ENCODE data around the gene ZBTB2.

The ZBTB2 gene

GRCh38 chr6:151391471-151392413 is at the start of gene ZBTB2:
Gene ZBTB2, minus strand, starts transcription at chr6:151391559. Its CDS starts 17,922 bp downstream, at chr6:151373637.
- Mint-ChIP-seq H3K27me3 (no peaks in the 10 kb centered on the region), H3K27ac (peak within 1 kb of the TSS; percentile 94), H3K4me3 (peak within 1 kb of the TSS; percentile 95), H3K9me3 (no peaks in the 10 kb centered on the region), H3K36me3 (peaks cover 26% of the 10 kb centered on the region), H3K4me1 (peaks cover 44% of the 10 kb centered on the region)
- peak; percentile 0 for ATAC-seq

- Mint-ChIP-seq H3K4me1 (peaks cover 34% of the 10 kb centered on the region), H3K27me3 (no peaks in the 10 kb centered on the region)
Observed at GRCh38 chr6:151440930-151441329, 49.6 kb upstream of the ZBTB2 start.

GRCh38 chr6:151440498-151440897 is 49.1 kb upstream of the ZBTB2 start:
- H3K9me3 Mint-ChIP-seq = no peaks in the 10 kb centered on the region
- H3K4me1 Mint-ChIP-seq = peaks cover 34% of the 10 kb centered on the region
- peaks cover 29% of the 10 kb centered on the region for H3K36me3 Mint-ChIP-seq
- H3K27ac Mint-ChIP-seq = no peak overlapping the region
- H3K4me3 Mint-ChIP-seq = no peak overlapping the region
- H3K27me3 Mint-ChIP-seq = no peaks in the 10 kb centered on the region
- no peak for ATAC-seq

More at GRCh38 chr6:151440930-151441329, 49.6 kb upstream of the ZBTB2 start:
- H3K27ac Mint-ChIP-seq = no peak overlapping the region
- H3K4me3 Mint-ChIP-seq = no peak overlapping the region
- H3K36me3 Mint-ChIP-seq = peaks cover 29% of the 10 kb centered on the region
- no peak for ATAC-seq
- no peaks in the 10 kb centered on the region for H3K9me3 Mint-ChIP-seq

GRCh38 chr6:151437401-151437800 is 46.0 kb upstream of the ZBTB2 start:
- ATAC-seq = no peak
- Mint-ChIP-seq H3K9me3 (no peaks in the 10 kb centered on the region), H3K27me3 (no peaks in the 10 kb centered on the region), H3K36me3 (peaks cover 31% of the 10 kb centered on the region), H3K4me3 (no peak overlapping the region), H3K27ac (no peak overlapping the region), H3K4me1 (peaks cover 27% of the 10 kb centered on the region)

GRCh38 chr6:151436802-151437201 is 45.4 kb upstream of the ZBTB2 start:
- no peak overlapping the region for H3K27ac Mint-ChIP-seq
- peaks cover 24% of the 10 kb centered on the region for H3K4me1 Mint-ChIP-seq
- no peaks in the 10 kb centered on the region for H3K27me3 Mint-ChIP-seq
- H3K9me3 Mint-ChIP-seq = no peaks in the 10 kb centered on the region
- no peak for ATAC-seq
- H3K4me3 Mint-ChIP-seq = no peak overlapping the region
- peaks cover 31% of the 10 kb centered on the region for H3K36me3 Mint-ChIP-seq

- no peaks in the 10 kb centered on the region for H3K27me3 Mint-ChIP-seq
- H3K4me3 Mint-ChIP-seq = no peak overlapping the region
- no peaks in the 10 kb centered on the region for H3K9me3 Mint-ChIP-seq
- peaks cover 29% of the 10 kb centered on the region for H3K36me3 Mint-ChIP-seq
- H3K27ac Mint-ChIP-seq = no peak overlapping the region
- ATAC-seq = no peak
- H3K4me1 Mint-ChIP-seq = peaks cover 19% of the 10 kb centered on the region
Observed at GRCh38 chr6:151436300-151436699, 44.9 kb upstream of the ZBTB2 start.

- H3K9me3 Mint-ChIP-seq = no peaks in the 10 kb centered on the region
- peaks cover 12% of the 10 kb centered on the region for H3K4me1 Mint-ChIP-seq
- no peak for ATAC-seq
- H3K36me3 Mint-ChIP-seq = peaks cover 47% of the 10 kb centered on the region
- H3K27me3 Mint-ChIP-seq = no peaks in the 10 kb centered on the region
- H3K4me3 Mint-ChIP-seq = no peak overlapping the region
- H3K27ac Mint-ChIP-seq = no peak overlapping the region
Observed at GRCh38 chr6:151434369-151434768, 43.0 kb upstream of the ZBTB2 start.

- Mint-ChIP-seq H3K27me3 (no peaks in the 10 kb centered on the region), H3K36me3 (peaks cover 51% of the 10 kb centered on the region)
- ATAC-seq = no peak
Observed at GRCh38 chr6:151432651-151433050, 41.3 kb upstream of the ZBTB2 start.

GRCh38 chr6:151431337-151431736 is 40.0 kb upstream of the ZBTB2 start:
- no peak for ATAC-seq
- Mint-ChIP-seq H3K9me3 (no peaks in the 10 kb centered on the region), H3K36me3 (peaks cover 55% of the 10 kb centered on the region), H3K4me3 (no peak overlapping the region), H3K27me3 (no peaks in the 10 kb centered on the region), H3K4me1 (no peaks in the 10 kb centered on the region), H3K27ac (no peak overlapping the region)

More at GRCh38 chr6:151432651-151433050, 41.3 kb upstream of the ZBTB2 start:
- Mint-ChIP-seq H3K9me3 (no peaks in the 10 kb centered on the region), H3K4me3 (no peak overlapping the region), H3K27ac (peak overlapping the region; percentile 12), H3K4me1 (peaks cover 3% of the 10 kb centered on the region)

GRCh38 chr6:151430886-151431285 is 39.5 kb upstream of the ZBTB2 start:
- H3K36me3 Mint-ChIP-seq = peaks cover 55% of the 10 kb centered on the region
- no peak overlapping the region for H3K27ac Mint-ChIP-seq
- no peaks in the 10 kb centered on the region for H3K27me3 Mint-ChIP-seq

GRCh38 chr6:151428093-151428735 is 36.9 kb upstream of the ZBTB2 start:
- no peak overlapping the region for H3K27ac Mint-ChIP-seq
- no peak overlapping the region for H3K4me3 Mint-ChIP-seq
- H3K36me3 Mint-ChIP-seq = peaks cover 72% of the 10 kb centered on the region
- H3K9me3 Mint-ChIP-seq = no peaks in the 10 kb centered on the region
- no peaks in the 10 kb centered on the region for H3K27me3 Mint-ChIP-seq
- no peaks in the 10 kb centered on the region for H3K4me1 Mint-ChIP-seq
- no peak for ATAC-seq

More at GRCh38 chr6:151430886-151431285, 39.5 kb upstream of the ZBTB2 start:
- H3K9me3 Mint-ChIP-seq = no peaks in the 10 kb centered on the region
- no peak for ATAC-seq
- no peak overlapping the region for H3K4me3 Mint-ChIP-seq
- H3K4me1 Mint-ChIP-seq = no peaks in the 10 kb centered on the region

- no peaks in the 10 kb centered on the region for H3K9me3 Mint-ChIP-seq
- H3K27ac Mint-ChIP-seq = no peak overlapping the region
- peaks cover 57% of the 10 kb centered on the region for H3K36me3 Mint-ChIP-seq
- no peak for ATAC-seq
- H3K27me3 Mint-ChIP-seq = no peaks in the 10 kb centered on the region
- H3K4me3 Mint-ChIP-seq = no peak overlapping the region
- no peaks in the 10 kb centered on the region for H3K4me1 Mint-ChIP-seq
Observed at GRCh38 chr6:151425561-151425960, 34.2 kb upstream of the ZBTB2 start.

- H3K36me3 Mint-ChIP-seq = peaks cover 37% of the 10 kb centered on the region
Observed at GRCh38 chr6:151422981-151423380, 31.6 kb upstream of the ZBTB2 start.

GRCh38 chr6:151417477-151417876 is 26.1 kb upstream of the ZBTB2 start:
- Mint-ChIP-seq H3K27ac (no peak overlapping the region), H3K9me3 (peaks cover 6% of the 10 kb centered on the region), H3K36me3 (peaks cover 44% of the 10 kb centered on the region), H3K4me3 (no peak overlapping the region), H3K4me1 (no peaks in the 10 kb centered on the region), H3K27me3 (no peaks in the 10 kb centered on the region)
- ATAC-seq = no peak

More at GRCh38 chr6:151422981-151423380, 31.6 kb upstream of the ZBTB2 start:
- ATAC-seq = no peak
- Mint-ChIP-seq H3K9me3 (no peaks in the 10 kb centered on the region), H3K27me3 (no peaks in the 10 kb centered on the region), H3K4me3 (no peak overlapping the region), H3K27ac (no peak overlapping the region), H3K4me1 (no peaks in the 10 kb centered on the region)

- peaks cover 6% of the 10 kb centered on the region for H3K9me3 Mint-ChIP-seq
- no peak overlapping the region for H3K27ac Mint-ChIP-seq
- H3K4me3 Mint-ChIP-seq = no peak overlapping the region
- no peak for ATAC-seq
- peaks cover 61% of the 10 kb centered on the region for H3K36me3 Mint-ChIP-seq
- H3K4me1 Mint-ChIP-seq = peaks cover 6% of the 10 kb centered on the region
- H3K27me3 Mint-ChIP-seq = no peaks in the 10 kb centered on the region
Observed at GRCh38 chr6:151414641-151415260, 23.4 kb upstream of the ZBTB2 start.

All from stimulated activated memory B cell treated with anti-CD40 and anti-IgM and Interleukin-4, amounts not matched to agents 10 μg/mL and 1 μg/mL and 100 μg/mL, for 72 hours (primary cell).